IPS-NIHi11 (cell line): ENCODE results near the gene KAT6B.

ENCODE experiments used
- DNase-seq: peaks from one replicate; pipeline ENCODE4 v3.0.0; 2012; ENCODE audit warnings: mixed read lengths, low spot score

Gene KAT6B

DNA sequence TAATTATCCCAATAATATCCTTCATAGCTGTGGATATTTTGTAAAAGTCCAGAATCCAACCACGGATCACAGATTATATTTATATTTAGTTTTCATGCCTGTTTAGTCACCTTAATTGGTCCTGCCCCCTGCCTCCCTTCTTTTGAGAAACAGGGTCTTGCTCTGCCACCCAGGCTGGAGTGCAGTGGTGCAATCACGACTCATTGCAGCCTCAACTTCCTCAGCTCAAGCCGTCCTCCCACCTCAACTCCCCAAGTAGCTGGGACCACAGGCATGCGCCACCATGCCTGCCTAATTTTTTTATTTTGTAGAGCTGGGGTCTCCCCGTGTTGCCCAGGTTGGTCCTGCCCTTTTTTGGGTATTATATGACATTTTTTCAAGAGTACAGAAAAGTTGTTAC is 129.4 kb downstream of the KAT6B start:
- no peak for DNase-seq

DNA sequence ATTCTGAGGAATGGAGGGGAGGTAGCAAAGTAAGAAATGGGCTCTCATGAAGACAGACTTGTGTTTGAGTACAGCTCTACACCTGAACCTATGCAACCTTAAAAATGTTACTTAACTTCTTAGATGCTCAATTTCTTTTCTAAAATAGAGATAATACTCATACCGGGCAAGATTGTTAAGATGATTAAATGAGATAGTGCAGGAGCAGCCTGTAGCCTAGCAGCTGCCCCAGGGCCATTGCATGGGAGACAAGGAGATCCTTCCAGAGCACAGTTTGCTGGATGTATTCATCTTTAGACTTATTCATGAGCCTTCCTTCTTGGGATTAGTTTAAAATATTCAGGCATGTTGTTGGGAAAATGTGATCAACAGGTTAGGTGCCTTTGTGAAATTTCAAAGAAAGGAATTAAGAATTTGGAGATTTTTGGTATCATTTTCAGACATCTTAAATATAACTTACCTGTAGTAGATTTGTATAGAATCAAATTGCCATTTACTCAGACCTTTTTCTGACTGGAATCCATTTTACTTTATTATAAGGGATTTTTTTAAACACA is 130.2 kb downstream of the KAT6B start:
- DNase-seq: no peak

- no peak for DNase-seq
These were observed 131.0 kb downstream of the KAT6B start for GRCh38 chr10:74957285-74957961.

- no peak for DNase-seq
These were observed 131.9 kb downstream of the KAT6B start for GRCh38 chr10:74958316-74958715.

DNA sequence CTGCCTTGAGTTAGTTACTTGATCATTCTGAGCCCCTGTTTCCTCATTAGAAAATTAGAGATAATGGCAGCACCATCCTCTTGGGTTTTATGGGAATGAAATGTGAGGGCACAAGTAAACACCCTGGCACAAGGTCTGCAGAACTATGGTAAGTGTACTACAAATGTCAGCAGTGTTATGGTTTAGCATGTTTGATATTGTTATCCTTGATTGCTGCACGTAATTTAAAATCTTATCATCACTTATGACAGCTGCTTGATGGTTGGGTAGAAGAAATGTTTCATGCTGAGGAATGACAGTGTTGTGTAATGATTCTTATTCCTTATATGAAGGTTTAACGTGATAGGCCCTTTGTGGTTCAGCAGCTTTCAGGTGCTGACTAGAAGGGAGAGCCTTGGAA is 134.3 kb downstream of the KAT6B start:
- no peak for DNase-seq

- DNase-seq: no peak
These were observed 136.1 kb downstream of the KAT6B start for GRCh38 chr10:74962517-74962916.

GRCh38 chr10:74963549-74963948 is 137.1 kb downstream of the KAT6B start:
- DNase-seq: no peak

GRCh38 chr10:74967911-74968666 is 141.7 kb downstream of the KAT6B start:
- no peak for DNase-seq

- no peak for DNase-seq
These were observed 142.3 kb downstream of the KAT6B start for GRCh38 chr10:74968667-74969061.

GRCh38 chr10:74969093-74969492 is 142.7 kb downstream of the KAT6B start:
- no peak for DNase-seq

- no peak for DNase-seq
These were observed 143.1 kb downstream of the KAT6B start for GRCh38 chr10:74969530-74969929.

- DNase-seq: no peak
These were observed 147.5 kb downstream of the KAT6B start for GRCh38 chr10:74973741-74974392.

GRCh38 chr10:74975758-74976157 is 149.4 kb downstream of the KAT6B start:
- DNase-seq: no peak

GRCh38 chr10:74976565-74976964 is 150.2 kb downstream of the KAT6B start:
- DNase-seq: peak; percentile 65

DNA sequence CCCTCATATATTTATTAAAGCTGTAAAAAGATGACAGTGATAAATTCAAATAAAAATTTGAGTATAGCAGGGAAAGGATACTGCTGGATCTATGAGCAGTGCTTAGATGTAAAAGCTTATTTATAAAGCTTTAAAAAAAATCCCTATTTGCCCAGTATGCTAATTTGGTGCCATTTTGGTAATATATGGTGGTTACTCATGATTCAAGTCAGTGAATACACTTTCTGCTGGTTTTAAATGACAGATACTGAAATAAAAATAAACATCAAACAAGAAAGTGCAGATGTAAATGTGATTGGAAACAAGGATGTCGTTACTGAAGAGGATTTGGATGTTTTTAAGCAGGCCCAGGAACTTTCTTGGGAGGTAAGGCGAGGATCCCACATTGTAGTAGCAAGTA is 150.7 kb downstream of the KAT6B start:
- no peak for DNase-seq

- no peak for DNase-seq
These were observed 151.8 kb downstream of the KAT6B start for GRCh38 chr10:74977913-74978847.

DNA sequence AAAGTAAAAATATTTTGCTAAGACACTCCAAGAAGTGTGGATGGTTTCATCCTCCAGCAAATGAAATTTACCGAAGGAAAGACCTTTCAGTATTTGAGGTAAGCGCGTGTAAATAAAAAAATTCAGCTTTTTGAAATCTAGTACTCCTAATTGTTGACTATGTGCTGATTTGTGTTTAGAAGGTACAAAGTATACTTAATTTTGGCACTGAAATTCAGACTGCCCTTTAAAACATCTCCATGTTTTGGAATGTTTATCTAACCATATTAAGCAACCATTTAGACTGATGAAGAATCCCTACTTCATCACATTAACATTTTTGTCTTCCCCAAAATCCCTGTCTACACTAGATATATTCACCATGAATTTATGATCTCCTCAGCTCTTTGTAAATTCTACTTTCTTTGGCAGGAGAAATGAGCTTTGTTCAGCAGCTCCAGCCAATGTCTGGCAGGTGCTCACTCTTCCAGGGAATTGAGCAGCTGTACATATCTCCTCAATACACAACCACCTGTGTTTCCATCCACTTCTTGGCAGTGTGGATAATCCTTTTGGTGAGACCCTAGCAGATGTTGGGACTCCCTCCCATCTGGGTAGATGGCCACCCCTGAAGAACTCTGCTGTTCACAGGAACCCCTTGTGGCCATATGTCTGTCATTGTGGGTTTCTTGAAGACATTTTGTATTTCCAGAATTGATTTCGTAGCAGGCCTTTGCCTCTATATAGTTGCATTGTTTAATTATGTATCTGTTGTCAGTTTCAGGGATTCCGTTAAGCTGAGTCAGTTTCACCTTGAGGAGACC is 155.6 kb downstream of the KAT6B start:
- DNase-seq: no peak

DNA sequence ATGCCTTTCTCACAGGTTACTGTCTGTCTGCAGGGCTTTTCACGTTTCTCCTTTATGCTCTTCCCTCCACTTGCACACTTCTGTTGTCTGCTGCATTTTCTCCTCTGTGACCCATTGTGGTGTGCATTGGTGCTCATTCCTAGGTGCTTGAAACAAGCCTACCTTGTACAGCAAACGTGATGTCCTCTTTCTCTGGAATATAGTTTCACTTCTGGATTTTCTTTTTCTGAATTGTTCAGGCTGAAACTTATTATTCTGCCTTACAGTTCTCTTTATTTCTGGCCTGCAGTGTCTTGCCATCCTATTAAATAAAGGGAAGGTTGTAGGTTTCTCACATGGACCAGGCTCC is 156.2 kb downstream of the KAT6B start:
- DNase-seq: no peak

GRCh38 chr10:74983383-74983782 is 157.0 kb downstream of the KAT6B start:
- DNase-seq: no peak

DNA sequence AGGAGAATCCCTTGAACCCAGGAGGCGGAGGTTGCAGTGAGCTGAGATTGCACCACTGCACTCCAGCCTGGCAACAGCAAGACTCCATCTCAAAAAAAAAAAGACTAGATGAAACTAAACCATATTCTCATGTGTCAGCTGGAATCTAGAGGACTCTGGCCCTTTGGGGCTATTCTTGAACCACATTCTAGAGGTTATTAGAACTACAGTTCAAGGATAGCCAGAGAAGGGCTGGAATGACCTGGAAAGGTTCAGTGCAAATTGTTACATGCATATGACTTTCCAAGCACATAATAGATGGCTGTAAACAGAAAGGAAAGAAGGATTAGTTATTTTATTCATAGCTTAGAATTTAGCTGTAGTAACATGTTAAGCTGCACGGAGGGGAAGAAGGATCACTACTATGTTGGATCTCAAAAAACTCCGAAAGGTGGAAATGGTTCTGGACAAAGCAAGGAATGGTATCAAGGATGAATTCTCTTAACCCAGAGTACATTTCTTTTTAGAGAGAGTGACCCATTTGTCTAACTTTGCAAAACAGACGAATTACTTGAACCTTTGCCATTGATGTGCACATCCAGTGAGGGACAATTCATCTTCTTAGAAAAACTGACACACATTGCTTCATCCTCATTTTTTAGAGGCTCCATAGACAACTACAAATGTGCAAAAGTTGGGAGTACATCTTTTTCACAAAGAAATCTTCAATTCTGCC is 161.1 kb downstream of the KAT6B start:
- no peak for DNase-seq
